Activated CD4-positive, alpha-beta T cell treated with anti-CD3 and anti-CD28 coated beads for 1 hour (primary cell): Measurements from ENCODE around the gene SIRPD.

Experiments used
- DNase-seq: peaks from one replicate; pipeline ENCODE4 v3.0.0-alpha.2; 2020

Gene SIRPD

GRCh38 chr20:1491860-1492642 lies 65.5 kb downstream of the SIRPD start:
- no peak for DNase-seq

GRCh38 chr20:1491281-1491840 lies 66.1 kb downstream of the SIRPD start, which contains the start of gene SIRPB2:
Gene SIRPB2 (minus strand): TSS chr20:1491420. CDS start chr20:1491359, 61 bp downstream.
- no peak for DNase-seq

GRCh38 chr20:1490643-1491195 lies 66.8 kb downstream of the SIRPD start:
- DNase-seq: no peak

GRCh38 chr20:1489764-1490436 lies 67.6 kb downstream of the SIRPD start:
- DNase-seq: no peak

- no peak for DNase-seq
These were observed 68.2 kb downstream of the SIRPD start for GRCh38 chr20:1489325-1489724.

GRCh38 chr20:1486566-1486965 lies 70.9 kb downstream of the SIRPD start:
- DNase-seq: no peak

GRCh38 chr20:1484438-1485116 lies 72.9 kb downstream of the SIRPD start:
- no peak for DNase-seq
